IMR-90 (cell line): ENCODE results near the gene MYO1G.

ENCODE experiments used
- FOS ChIP-seq: fragments of 150-350 bp; IDR thresholded peaks from 2 replicates; pipeline ENCODE4 v1.6.1; 2016; ENCODE audit warnings: low read depth, low read length
- MAFK ChIP-seq: IDR thresholded peaks from 2 replicates; pipeline ENCODE4 v1.6.1; 2012; ENCODE audit warnings: low read depth, low read length, improper control_type of control experiment
- MAZ ChIP-seq: IDR thresholded peaks from 2 replicates; pipeline ENCODE4 v1.6.1; 2012; ENCODE audit warnings: low read depth, mild to moderate bottlenecking, low read length, improper control_type of control experiment, moderate library complexity, borderline replicate concordance
- POLR2A ChIP-seq: IDR thresholded peaks from 2 replicates; pipeline ENCODE4 v1.6.1; 2012; ENCODE audit warnings: mild to moderate bottlenecking, low read depth, low read length
- RFX5 ChIP-seq: IDR thresholded peaks from 2 replicates; pipeline ENCODE4 v1.8.0; 2012; ENCODE audit warnings: low read depth, mild to moderate bottlenecking, low read length, moderate library complexity
- TF ChIP-seq, protein P1 (sequence below): conservative IDR thresholded peaks from 2 replicates; pipeline ENCODE4 v1.5.1; 2012; ENCODE audit warnings: mild to moderate bottlenecking, low read depth, low read length, improper control_type of control experiment
- TF ChIP-seq, protein P2 (sequence below): fragments of 150-350 bp; IDR thresholded peaks from 2 replicates; pipeline ENCODE4 v1.6.1; 2017; ENCODE audit warnings: mild to moderate bottlenecking, antibody characterized with exemption, low read length, low read depth

DNA sequence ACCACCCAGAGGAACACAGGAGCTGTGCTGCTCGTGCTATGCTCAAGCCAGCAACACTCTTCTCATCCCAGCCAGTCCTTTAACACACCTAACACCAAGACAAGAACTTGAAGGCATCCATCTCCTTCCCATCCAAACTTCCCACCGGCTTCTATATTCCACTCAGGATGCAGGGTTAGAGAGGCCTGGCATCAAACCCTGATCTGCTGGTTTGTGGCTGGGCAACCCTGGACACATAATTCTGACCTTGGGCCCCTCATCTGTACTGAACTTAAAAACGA lies 5.6 kb upstream of the MYO1G start:
- TF ChIP-seq POLR2A: no peak
- TF ChIP-seq, protein P1, sequence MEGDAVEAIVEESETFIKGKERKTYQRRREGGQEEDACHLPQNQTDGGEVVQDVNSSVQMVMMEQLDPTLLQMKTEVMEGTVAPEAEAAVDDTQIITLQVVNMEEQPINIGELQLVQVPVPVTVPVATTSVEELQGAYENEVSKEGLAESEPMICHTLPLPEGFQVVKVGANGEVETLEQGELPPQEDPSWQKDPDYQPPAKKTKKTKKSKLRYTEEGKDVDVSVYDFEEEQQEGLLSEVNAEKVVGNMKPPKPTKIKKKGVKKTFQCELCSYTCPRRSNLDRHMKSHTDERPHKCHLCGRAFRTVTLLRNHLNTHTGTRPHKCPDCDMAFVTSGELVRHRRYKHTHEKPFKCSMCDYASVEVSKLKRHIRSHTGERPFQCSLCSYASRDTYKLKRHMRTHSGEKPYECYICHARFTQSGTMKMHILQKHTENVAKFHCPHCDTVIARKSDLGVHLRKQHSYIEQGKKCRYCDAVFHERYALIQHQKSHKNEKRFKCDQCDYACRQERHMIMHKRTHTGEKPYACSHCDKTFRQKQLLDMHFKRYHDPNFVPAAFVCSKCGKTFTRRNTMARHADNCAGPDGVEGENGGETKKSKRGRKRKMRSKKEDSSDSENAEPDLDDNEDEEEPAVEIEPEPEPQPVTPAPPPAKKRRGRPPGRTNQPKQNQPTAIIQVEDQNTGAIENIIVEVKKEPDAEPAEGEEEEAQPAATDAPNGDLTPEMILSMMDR: no peak
- TF ChIP-seq FOS: no peak
- no peak for TF ChIP-seq RFX5
- TF ChIP-seq MAFK: no peak
- TF ChIP-seq MAZ: no peak
- TF ChIP-seq, protein P2, sequence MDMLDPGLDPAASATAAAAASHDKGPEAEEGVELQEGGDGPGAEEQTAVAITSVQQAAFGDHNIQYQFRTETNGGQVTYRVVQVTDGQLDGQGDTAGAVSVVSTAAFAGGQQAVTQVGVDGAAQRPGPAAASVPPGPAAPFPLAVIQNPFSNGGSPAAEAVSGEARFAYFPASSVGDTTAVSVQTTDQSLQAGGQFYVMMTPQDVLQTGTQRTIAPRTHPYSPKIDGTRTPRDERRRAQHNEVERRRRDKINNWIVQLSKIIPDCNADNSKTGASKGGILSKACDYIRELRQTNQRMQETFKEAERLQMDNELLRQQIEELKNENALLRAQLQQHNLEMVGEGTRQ: no peak
